ENCODE data around the gene FAIM. TPM values are rescaled to one million over a fixed set of nuclear protein-coding genes. Genes with fewer than 3 reads are reported as not detected.

Gene FAIM
- total RNA-seq, 1 donor from 2014 or later: 17.5 TPM

DNA sequence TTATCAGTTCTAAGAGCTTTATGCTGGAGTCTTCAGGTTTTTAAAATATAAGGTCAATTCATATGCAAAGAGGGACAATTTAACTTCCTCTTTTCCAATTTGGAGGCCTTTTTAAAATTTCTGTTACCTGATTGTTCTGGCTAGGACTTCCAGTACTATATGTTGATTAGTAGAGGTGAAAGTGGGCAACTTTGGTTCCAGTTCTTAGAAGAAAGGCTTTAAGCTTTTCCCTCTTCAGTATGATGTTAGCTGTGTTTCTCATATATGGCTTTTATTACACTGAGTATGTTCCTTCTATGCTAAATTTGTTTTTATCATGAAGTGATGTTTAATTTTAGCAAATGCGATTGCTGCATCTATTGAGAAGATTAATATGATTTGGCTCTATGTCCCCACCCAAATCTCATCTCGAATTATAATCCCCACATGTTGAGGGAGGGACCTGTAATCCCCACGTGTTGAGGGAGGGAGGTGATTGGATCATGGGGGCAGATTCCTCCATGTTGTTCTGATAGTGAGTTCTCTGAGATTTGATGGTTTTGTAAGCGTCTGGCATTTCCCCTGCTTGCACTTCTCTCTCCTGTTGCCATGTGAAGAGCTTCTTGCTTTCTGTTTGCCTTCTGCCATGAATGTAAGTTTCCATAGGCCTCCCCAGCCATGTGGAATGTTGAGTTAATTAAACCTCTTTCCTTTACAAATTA lies 33.8 kb downstream of the FAIM start:
- no peaks in the 10 kb centered on the region for H3K36me3 ChIP-seq (ENCODE audit: control insufficient read depth, insufficient read depth, low read length)
- DNase-seq (ENCODE audit: low read depth): no peak
- no peak for TF ChIP-seq CTCF (IDR thresholded peaks at IDR 0.05; ENCODE audit: insufficient read depth, low read length, poor library complexity, severe bottlenecking)
- no peaks in the 10 kb centered on the region for H3K27me3 ChIP-seq (ENCODE audit: control insufficient read depth, insufficient read depth, low read length)
- H3K4me3 ChIP-seq (ENCODE audit: low read depth, low read length): no peak overlapping the region

GRCh38 chr3:138642927-138643253 lies 34.3 kb downstream of the FAIM start:
- Histone ChIP-seq H3K27me3 (ENCODE audit: control insufficient read depth, insufficient read depth, low read length) (no peaks in the 10 kb centered on the region), H3K4me3 (ENCODE audit: low read depth, low read length) (no peak overlapping the region), H3K36me3 (ENCODE audit: control insufficient read depth, insufficient read depth, low read length) (no peaks in the 10 kb centered on the region)
- no peak for DNase-seq (ENCODE audit: low read depth)
- TF ChIP-seq CTCF (IDR thresholded peaks at IDR 0.05; ENCODE audit: insufficient read depth, low read length, poor library complexity, severe bottlenecking): no peak

DNA sequence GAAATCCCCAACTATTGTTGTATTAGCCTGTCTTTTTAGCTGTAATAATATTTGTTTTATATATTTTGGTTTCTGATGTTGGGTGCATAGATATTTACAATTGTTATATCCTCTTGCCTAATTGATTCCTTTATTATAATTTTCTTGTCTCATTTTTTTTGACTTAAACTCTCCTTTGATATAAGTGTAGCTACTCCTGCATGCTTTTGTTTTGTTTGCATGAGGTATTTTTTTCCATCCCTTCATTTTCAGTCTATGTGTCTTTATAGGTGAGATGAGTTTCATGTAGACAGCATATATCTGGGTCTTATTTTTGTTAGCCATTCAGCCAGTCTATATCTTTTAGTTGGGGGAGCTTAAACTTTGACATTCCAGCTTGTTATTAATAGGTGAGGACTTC lies 37.4 kb downstream of the FAIM start:
- no peaks in the 10 kb centered on the region for H3K36me3 ChIP-seq (ENCODE audit: control insufficient read depth, insufficient read depth, low read length)
- no peak for DNase-seq (ENCODE audit: low read depth)
- H3K27me3 ChIP-seq (ENCODE audit: control insufficient read depth, insufficient read depth, low read length): no peaks in the 10 kb centered on the region
- no peak overlapping the region for H3K4me3 ChIP-seq (ENCODE audit: low read depth, low read length)
- no peak for TF ChIP-seq CTCF (IDR thresholded peaks at IDR 0.05; ENCODE audit: insufficient read depth, low read length, poor library complexity, severe bottlenecking)

DNA sequence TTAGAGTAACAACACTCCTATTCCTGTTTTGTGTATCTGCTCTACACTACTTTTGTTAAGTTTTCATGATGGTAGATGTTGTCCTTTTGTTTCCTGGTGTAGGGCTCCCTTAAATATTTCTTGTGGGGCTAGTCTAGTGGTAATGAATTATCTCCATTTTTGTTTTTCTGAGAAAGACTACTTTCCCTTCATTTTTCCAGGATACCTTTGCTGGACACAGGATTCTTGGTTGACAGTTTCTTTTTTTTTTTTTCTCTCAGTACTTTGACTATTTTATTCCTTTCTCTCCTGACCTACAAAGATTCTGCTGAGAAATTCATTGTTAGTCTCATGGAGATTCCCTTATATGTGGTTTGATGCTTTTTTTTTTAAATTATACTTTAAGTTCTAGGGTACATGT lies 37.9 kb downstream of the FAIM start:
- H3K36me3 ChIP-seq (ENCODE audit: control insufficient read depth, insufficient read depth, low read length): no peaks in the 10 kb centered on the region
- H3K27me3 ChIP-seq (ENCODE audit: control insufficient read depth, insufficient read depth, low read length): no peaks in the 10 kb centered on the region
- no peak for TF ChIP-seq CTCF (IDR thresholded peaks at IDR 0.05; ENCODE audit: insufficient read depth, low read length, poor library complexity, severe bottlenecking)
- no peak overlapping the region for H3K4me3 ChIP-seq (ENCODE audit: low read depth, low read length)
- no peak for DNase-seq (ENCODE audit: low read depth)

DNA sequence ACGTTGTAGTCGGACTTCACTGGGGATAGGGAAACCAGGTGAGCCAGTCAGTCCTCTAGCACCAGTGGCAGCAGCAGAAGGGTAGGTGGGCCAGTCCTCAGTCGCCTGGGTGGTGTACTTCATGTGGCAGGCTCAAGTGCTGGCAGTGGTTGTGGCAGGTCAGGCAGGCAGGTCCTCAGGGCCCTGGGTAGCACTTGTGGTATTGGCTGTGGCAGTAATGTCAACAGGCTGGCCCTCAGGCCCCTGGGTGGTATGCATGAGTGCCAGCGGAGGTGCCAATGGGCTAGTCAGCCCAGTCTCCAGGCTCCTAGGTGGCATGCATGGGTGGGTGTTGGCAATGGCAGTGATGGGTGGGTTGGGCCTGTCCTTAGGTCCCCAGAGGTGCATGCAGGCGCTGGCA lies 40.6 kb downstream of the FAIM start:
- H3K27me3 ChIP-seq (ENCODE audit: control insufficient read depth, insufficient read depth, low read length): no peaks in the 10 kb centered on the region
- DNase-seq (ENCODE audit: low read depth): no peak
- no peaks in the 10 kb centered on the region for H3K36me3 ChIP-seq (ENCODE audit: control insufficient read depth, insufficient read depth, low read length)
- H3K4me3 ChIP-seq (ENCODE audit: low read depth, low read length): no peak overlapping the region
- no peak for TF ChIP-seq CTCF (IDR thresholded peaks at IDR 0.05; ENCODE audit: insufficient read depth, low read length, poor library complexity, severe bottlenecking)

- Histone ChIP-seq H3K36me3 (ENCODE audit: control insufficient read depth, insufficient read depth, low read length) (no peaks in the 10 kb centered on the region), H3K27me3 (ENCODE audit: control insufficient read depth, insufficient read depth, low read length) (no peaks in the 10 kb centered on the region), H3K4me3 (ENCODE audit: low read depth, low read length) (no peak overlapping the region)
- TF ChIP-seq CTCF (IDR thresholded peaks at IDR 0.05; ENCODE audit: insufficient read depth, low read length, poor library complexity, severe bottlenecking): no peak
- no peak for DNase-seq (ENCODE audit: low read depth)
Measured at GRCh38 chr3:138653567-138653966, 45.0 kb downstream of the FAIM start.
